Measurements from ENCODE around the gene PHACTR3. TPM values are rescaled to one million over a fixed set of nuclear protein-coding genes. Genes with fewer than 3 reads are reported as not detected.

PHACTR3 gene
- total RNA-seq, 1 experiment from 2014 or later: not detected

DNA sequence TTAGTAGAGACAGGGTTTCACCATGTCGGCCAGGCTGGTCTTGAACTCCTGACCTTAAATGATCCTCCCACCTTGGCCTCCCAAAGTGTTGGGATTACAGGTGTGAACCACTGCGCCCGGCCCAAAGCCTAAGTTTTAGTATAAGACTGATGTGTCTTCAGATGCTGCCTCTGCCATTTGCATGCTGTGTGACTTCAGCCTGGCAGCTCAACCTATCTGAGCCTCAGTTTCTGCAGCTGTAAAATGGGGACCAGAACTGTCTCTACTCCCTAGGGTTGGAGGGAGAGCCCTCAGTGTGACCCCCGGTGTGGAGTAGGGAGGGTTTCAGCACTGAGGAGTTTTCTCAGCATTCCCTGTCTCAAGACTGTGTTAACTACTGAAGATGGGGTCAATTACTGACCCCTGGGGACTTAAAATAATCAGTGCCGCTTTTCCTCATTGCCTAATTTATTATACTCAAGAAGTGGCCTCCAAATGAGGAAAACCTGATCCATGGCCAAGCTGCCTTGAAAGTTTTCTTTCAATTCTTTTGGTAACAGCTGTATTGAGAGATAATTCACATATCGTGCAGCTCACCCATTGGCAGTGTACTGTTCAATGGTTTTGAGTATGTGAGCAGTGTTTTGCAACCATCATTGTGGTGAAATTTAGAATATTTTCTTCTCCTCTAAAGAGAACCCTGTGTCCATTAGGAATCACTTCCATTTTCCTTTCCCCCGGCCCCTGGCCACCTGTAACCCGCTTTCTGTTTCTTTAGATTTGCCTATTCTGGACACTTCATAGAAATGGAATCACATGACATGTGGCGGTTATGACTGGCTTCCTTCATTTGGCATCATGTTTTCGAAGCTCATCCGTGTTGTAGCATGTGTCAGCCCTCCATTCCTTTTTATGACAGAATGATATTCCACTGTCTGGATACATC is 64.8 kb downstream of the PHACTR3 start:
- no peak for DNase-seq (ENCODE audit: low read depth)

DNA sequence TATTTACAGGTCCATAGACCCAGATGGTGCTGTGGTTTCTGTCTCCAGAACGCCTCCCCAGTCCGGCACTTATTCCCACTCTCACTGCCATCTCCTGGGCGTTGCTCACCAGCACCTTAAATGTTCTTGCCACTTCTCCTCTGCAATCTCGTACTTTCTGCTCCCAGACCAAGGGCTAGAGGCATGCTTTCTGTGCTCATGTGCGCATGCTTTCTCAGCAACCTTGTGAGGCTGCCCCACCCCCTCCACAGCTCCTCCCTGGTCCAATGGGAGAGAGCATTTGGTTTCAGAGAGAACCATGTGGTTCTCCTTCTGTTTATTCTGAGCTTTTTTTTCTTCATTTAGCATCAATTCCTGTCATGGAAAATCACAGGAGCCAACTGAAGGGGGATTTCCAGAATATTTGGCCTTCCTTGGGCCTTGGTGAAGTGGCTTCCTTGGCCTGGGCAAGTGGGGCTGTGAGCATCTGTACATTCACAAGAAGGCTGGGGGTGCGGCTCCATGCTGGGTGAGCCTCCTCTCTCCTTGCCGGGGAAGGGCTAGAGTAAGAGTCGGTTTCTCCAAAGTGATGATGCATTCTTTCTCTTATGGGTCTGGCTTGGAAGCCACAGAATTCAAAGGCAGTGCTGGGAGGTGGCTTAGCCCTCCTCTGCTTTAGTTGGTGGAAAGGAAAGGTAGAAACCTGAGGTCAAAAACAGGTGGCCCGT is 66.6 kb downstream of the PHACTR3 start:
- no peak for DNase-seq (ENCODE audit: low read depth)

DNA sequence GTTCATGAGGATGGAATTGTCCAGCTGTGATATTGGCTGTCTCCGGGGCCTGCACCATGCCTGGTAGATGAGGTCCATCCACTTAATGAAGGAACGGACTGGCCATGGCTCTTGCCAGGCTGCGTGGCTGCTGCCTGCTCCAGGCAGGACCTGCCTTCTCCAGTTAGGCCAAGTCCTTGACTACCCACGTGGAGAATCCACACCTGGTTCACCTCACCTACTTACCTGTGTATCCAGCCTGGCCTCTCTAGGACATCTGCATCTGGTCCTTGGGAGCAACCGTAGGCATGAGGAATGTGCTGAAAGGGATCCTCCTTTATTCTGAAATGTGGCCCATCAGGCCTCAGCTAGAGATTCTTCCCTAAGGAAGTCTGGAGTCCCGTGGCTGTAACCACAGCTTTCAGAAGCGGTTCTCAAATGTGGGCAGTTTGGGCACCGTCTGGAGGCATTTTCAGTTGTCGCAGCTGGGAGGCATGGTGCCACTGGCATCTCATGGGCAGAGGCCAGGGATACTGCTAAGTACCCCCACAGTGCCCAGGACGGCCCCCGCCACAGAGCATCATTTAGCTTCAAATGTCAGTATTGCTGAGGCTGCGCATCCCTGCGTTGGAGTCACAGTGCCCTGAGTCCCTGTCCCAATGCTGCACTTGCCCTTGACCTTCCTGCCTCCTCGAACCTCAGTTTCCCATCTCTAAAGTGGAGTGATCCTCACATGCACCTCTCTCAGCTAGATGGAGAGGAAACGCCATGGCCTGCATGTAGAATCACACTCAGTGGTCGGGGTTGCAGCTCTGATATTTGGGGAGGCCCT is 67.5 kb downstream of the PHACTR3 start:
- DNase-seq (ENCODE audit: low read depth): no peak

DNA sequence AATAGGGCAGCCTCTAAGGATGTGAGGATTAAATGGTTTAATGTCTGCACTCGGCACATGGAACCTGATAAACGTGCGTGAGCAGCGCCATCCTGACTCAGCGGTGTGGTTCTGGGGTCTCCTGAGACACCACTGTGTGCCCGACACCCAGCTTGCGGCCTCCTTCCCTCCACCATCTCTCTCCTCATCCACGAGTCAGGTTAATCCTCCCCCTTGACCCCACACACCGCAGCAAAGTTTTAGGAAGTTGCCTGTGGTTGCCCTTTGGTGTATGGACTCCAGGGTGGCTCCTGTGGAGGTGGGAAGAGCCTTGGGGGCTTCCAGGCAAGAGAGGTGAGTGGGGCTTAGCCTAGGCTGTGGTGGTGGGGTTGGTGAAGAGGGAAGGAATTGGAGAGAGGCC is 68.2 kb downstream of the PHACTR3 start:
- no peak for DNase-seq (ENCODE audit: low read depth)

DNA sequence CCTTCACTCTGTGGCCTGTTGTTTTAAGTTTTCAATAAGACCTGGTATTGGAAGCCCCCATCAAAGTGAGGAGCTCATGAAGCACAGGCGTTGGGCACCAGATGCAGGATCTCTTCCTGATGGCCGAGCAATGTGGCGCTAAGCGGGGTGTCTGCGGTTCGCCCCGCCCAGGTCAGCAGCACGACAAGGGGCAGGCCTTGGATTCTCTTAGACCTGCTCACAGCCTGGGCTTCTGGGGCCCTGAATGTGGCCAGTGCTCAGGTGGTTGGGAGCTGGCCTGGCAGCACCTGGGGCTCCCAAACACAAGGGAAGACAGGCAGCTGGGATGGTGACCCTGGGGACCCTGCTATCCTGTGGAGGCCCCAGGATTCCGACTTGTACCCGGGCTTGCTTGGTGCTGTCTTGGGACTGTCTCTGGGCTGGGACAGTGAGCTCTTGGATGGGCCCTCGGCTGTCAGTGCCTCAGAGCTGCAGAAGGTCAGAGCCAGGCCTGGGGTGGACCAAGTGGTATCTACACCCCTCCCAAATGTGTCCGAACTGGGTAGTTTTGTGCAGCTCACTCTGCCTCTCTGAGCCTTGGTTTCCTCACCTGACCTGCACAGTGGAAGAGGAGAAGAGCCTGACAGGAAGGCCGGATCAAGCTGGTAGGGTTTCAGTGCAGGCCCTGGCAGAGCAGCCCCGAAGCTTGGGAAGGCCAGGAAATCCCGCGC is 69.1 kb downstream of the PHACTR3 start:
- DNase-seq (ENCODE audit: low read depth): no peak

DNA sequence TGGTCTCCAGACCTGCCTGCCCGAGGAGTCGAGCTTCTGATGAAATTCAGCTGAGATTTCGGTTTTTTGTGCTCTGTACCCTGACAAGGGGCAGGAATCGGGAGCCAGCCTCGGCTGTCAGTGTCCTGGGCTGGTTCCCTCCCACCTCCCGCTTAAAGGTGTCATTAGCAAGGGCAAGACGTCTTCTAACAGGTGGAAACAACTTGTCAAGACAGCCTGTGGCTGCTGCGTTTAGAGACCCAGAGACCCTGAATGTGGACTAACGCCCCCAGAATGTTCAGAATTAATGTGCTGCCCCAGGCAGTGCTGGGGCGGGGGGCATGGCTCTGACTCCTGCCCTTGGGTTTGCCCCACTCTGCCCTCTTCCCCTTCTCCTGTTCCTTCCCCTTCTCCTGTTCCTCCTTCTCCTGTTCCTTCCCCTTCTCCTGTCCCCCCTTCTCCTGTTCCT is 69.7 kb downstream of the PHACTR3 start:
- DNase-seq (ENCODE audit: low read depth): no peak

DNA sequence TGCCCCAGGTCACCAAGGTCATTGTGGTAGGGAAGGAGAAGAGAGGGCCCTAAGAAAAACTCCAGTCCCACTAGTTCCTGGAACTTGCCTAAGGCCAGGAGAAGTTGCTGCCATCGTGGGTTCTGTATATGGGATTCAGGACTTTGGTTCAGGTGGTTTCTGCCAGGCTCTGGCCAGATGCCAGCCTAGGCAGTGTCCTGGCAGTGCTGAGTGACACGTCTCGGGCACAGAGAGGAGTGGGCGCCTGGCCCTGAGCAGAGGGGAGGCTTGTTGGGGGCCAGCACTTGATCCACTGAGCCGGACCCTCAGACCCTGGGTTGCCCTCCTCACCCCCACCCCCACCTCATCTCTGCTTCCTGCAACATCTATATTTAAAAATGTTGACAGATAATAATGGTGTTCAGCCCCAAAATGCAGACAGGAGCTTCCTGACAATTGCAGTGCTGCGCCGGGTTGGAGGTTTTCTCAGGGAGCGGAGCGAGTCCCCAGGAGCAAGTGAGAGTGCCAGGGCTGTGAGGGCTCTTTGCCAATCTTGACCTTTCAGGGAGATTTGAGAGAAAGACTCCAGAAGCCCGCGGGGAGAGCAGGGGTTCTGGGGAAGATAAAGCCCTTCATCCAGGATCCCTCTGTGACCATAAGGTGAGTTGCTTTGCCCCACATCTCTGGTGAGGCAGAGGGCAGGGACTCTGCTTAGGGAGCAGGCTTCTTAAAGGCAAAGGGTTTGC is 71.9 kb downstream of the PHACTR3 start:
- no peak for DNase-seq (ENCODE audit: low read depth)

DNA sequence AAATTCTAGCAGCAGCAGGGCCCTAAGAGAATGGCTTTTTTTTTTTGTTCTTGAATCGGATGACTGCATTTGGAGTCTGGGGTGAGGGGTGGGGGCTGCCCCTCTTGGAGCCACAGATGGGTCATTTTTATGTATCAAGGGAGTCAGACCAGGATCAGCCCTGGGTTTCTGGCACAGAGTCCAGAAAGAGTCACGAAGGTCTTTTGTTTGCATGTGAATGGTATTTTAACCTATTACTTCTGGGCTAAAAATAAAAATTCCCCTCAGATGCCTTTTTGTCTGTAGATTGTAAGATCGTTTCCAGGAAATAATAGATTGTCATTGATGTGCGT is 72.5 kb downstream of the PHACTR3 start:
- DNase-seq (ENCODE audit: low read depth): no peak

DNA sequence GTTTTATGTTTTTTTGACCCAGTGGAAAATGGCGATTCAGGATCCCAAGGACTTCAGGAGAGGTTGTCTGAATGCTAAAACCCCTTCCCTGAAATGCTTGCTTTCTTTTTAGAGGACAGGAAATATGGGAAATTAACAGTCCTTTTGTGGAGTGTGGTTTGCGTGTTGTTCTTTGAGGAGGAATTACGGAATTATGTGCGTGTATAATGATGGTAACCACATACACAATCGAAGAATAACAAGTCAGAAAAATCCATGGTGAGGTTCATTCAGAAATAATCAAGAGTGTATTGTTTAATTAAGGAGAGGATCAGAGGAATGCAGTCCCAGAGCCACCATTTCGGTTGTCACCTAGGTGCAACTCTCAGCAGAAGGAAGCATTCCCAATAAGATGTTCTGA is 73.2 kb downstream of the PHACTR3 start:
- DNase-seq (ENCODE audit: low read depth): no peak

DNA sequence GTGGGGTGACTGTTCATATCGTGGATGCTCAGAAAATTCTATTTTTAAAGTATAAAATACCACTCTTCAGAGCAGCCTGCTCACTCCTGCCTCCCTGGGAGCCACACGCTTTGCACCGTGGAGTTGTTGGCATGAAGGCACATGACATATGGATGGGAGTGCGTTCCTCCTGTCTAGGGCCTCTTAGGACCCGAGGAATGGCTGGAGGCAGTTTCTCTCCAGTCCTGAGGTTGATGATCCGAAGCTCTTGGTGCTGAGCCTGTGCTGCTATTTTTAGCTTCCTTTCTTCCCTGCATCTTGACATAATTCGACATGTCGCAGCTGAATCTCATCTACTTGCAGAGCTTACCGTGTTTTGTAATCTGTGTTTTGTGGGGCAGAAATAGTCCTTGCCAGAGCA is 73.9 kb downstream of the PHACTR3 start:
- no peak for DNase-seq (ENCODE audit: low read depth)

DNA sequence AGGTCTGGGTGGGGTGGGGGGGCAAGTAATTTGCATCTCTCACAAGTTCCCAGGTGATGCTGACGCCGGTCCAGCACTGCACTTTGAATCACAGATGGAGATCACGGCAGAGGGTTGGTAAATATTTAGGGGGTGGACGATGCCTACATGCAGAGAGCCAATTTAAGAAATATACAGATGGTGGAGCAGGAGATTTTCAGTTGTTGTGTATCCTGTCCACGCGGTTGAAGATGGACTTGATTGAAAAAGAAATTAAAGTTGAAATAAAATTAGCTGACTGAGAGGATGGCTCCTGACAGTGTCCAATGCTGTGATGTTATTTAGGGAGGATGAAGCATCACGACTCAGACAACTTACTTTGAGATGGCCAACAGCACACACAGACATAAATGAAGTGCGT is 74.6 kb downstream of the PHACTR3 start:
- no peak for DNase-seq (ENCODE audit: low read depth)

DNA sequence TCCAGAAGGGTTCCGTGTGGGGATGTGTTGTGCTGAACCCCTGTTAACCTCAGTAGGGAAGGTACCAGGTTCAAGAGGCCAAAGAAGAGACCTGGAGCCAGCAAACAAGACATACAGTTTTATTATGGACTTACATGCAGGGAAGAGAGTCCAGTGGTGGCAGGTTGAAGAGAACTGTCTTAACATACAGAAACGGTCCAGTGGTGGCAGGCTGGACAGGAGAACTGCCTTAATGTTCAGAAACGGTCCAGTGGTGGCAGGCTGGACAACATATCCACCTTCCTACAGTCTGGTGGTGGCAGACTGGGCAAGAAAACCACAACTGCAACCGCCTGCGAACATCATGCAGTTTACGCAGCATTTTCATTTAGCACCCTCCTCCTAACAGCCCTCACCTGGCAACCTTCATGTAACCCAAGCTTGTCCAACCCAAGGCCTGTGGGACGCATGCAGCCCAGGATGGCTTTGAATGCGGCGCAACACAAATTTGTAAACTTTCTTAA is 75.9 kb downstream of the PHACTR3 start:
- no peak for DNase-seq (ENCODE audit: low read depth)

DNA sequence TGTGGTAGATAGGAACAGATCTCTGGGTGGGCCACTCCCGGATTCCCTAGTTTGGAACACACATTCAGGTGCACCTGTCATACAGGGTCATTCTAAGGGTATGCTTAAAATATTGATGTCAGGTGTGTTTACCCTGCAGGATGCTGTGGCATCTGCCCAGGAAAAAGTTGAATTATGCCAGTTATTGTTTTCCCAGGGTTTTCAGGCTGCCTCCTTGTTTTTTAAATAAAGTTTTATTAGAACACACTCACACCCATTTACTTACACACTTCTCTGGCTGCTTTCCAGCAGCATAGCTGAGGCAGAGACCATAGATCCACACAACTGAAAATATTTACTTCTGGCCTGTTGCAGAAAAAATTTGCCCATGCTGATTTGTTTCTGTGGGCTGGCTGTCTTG is 76.5 kb downstream of the PHACTR3 start:
- DNase-seq (ENCODE audit: low read depth): no peak

DNA sequence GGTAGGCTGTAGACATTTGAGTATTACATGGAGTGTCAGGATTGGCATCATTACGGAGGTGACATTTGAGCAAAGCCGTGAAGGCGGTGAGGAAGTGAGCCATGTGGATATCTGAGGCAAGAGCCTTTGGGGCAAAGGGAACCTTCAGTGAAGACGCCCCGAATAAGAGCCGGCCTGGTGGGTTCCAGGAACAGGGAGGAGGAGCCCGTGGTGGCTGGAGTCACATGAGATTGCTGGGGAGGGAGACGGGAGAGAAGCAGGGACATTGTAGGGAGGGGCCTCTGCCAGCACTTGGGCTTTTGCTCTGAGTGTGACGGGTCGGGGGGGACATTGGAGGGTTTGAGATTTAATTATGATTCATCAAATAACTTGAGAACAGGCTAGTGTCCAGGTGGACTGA is 78.3 kb downstream of the PHACTR3 start:
- DNase-seq (ENCODE audit: low read depth): no peak

DNA sequence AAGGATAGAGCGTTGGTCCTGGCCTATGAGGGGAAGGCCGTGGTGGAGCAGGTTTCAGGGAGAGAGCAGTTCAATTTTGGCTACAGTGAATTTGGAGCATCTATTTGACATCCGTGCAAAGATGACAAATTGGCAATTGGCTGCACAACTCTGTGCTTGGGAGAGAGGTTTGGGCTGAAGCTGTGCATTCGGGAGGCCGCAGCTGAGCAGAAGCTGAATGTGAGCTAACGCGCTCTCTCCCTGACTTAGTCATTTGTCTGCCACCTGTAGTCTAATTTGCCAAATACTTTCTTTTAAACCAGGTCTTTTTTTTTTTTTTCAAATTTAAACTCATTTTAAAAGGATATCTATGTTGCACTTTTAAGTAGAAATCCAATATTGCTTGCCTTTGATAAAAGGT is 78.8 kb downstream of the PHACTR3 start:
- no peak for DNase-seq (ENCODE audit: low read depth)

DNA sequence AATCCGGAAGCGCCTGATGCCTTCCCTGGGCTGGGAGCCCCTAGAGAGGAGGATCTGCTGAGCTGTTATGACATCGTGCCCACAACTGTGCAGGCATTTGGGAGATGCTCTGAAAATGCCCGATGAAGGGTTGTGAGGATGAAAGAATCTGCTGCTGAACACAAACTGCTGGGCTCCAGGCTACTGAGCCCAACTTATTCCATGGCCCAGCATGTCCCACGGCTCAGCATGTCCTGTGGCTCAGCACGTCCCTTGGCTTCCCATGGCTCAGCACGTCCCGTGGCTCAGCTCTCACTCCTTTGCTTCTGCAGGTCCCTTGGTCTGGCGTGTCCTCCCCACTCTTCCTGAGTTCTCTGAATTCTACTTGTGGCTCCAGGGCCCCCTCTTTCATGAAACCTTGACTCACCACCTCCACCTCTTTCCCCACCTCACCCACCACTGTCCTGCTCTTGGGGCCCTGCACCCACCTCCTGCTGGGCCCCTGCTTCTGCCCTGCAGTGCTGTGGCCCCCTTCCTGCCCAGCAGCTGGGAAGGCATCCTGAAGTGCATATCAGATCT is 80.4 kb downstream of the PHACTR3 start:
- no peak for DNase-seq (ENCODE audit: low read depth)

DNA sequence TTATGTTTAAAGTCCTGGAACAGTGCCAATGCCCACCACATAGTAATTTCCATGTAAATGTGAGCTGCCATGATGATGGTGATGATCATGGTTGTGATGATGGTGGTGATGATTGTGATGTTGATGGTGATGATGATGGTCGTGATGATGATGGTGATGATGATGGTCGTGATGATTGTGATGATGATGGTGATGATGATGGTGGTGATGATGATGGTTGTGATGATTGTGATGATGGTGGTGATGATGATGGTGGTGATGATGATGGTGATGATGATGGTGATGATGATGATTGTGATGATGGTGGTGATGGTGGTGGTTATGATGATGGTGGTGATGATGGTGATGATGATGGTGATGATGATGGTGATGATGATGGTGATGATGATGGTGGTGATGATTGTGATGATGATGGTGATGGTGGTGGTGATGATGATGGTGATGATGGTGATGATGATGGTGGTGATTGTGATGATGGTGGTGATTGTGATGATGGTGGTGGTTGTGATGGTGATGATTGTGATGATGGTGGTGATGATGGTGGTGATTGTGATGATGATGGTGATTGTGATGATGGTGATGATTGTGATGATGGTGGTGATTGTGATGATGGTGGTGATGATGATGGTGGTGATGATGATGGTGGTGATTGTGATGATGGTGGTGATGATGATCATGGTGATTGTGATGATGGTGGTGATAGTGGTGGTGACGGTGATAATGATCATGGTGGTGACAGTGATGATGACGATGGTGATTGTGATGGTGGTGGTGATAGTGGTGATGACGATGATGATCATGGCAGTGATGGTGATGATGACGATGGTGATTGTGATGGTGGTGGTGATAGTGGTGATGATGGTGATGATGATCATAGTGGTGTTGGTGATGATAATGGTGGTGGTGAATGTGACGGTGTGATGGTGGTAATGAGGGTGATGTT is 82.3 kb downstream of the PHACTR3 start:
- no peak for DNase-seq (ENCODE audit: low read depth)

DNA sequence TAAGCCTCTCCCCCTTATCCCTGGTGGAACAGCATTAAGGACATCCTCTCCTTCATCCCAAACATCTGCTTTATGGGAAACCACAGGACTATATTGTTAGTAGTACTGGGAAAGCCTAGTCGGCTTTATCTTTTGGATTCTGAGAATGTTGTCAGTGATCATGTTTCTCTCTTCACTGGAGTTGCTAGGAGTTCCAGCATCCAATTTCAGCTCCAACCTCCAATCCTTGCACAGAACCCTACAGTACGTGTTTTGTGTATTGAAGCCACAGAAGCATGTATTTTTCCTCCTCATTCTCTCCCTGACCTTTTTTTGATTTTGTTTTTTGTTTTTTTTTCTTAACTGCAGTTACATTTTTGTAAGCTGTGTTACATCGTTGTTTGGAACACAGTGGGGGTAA is 84.0 kb downstream of the PHACTR3 start:
- no peak for DNase-seq (ENCODE audit: low read depth)

DNA sequence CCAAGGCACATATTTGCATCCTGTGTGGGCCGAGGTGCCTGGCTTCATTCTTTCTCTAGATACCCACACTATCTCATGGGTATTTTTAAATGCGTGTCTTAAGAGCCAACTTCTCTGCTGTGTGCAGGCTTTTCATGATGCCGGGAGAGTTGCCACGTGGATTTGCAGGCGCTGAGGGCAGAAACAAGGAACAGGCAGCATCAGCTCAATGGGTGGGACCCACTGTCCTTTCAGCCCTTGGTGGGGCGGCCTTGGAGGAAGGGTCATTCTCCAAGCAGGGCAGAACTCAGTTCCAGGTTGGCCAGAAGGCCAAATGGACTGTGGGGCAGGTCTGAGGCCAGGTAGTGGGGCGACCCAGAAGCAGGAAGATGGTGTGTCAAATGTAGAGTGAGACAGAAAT is 84.7 kb downstream of the PHACTR3 start:
- DNase-seq (ENCODE audit: low read depth): no peak

All from HT1080 (cell line).